Esophagus squamous epithelium (tissue), 4 donors: Measurements from ENCODE around the gene CRACDL.

Experiments used
- POLR2A ChIP-seq, 4 donors: fragments of 450-650 bp; IDR thresholded peaks; one replicate each; pipeline ENCODE4 v1.6.1; 2017; ENCODE audit warnings: antibody characterized with exemption in 4 of 4, mild to moderate bottlenecking in 4 of 4, moderate library complexity in 3 of 4
- TF ChIP-seq, protein P1 (sequence below), 6 experiments: fragments of 450-650 bp in 4 of 6; fragments of 200-600 bp in 2 of 6; sonication (generic) in 2 of 6; IDR thresholded peaks; one replicate each; pipeline ENCODE4 v1.5.1; 2016 to 2019; ENCODE audit warnings: antibody characterized with exemption in 6 of 6, mild to moderate bottlenecking in 4 of 6, moderate library complexity in 4 of 6

DNA sequence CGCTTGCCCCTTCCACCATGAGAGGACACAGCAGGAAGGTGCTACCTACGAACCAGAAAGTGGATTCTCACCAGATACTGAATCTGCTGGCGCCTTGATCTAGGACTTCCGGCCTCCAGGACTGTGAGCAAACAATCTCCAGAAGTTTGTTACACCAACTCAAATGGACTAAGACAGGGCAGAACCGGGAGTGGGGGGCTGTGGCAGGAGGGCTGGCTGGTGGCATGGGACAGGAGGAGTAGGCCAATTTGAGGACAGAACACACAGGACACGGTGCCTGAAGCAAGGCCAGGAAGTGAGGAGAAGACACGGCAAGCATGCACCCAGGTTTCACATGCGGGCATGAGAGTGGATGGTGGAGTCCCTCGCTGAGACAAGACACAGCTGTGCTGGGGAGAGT, 40.1 kb downstream of the CRACDL start:
- TF ChIP-seq, protein P1, sequence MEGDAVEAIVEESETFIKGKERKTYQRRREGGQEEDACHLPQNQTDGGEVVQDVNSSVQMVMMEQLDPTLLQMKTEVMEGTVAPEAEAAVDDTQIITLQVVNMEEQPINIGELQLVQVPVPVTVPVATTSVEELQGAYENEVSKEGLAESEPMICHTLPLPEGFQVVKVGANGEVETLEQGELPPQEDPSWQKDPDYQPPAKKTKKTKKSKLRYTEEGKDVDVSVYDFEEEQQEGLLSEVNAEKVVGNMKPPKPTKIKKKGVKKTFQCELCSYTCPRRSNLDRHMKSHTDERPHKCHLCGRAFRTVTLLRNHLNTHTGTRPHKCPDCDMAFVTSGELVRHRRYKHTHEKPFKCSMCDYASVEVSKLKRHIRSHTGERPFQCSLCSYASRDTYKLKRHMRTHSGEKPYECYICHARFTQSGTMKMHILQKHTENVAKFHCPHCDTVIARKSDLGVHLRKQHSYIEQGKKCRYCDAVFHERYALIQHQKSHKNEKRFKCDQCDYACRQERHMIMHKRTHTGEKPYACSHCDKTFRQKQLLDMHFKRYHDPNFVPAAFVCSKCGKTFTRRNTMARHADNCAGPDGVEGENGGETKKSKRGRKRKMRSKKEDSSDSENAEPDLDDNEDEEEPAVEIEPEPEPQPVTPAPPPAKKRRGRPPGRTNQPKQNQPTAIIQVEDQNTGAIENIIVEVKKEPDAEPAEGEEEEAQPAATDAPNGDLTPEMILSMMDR (IDR thresholded peaks at IDR 0.05): no peak
- TF ChIP-seq POLR2A (IDR thresholded peaks at IDR 0.05): no peak
